ENCODE data around the gene RIBC1.

DNA sequence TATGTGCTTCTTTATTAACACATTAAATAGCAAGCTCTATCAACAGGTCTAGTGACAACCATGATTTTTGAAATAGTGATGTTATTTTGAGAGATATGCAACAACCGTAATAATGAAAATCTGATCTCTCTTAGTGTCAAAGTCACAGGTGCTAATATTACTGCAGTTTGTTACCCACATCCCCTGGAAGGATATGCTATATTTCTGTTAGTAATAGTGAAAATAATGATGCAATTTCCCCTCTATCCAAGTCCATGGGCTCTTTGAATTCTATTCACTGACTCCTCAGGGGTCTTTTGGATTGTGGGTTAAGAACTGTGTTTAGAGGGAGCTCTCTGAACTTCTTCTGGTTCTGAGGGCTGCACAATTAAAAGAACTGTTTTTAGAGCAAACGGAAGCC, 14.5 kb downstream of the RIBC1 start:
- TF ChIP-seq, protein P1, sequence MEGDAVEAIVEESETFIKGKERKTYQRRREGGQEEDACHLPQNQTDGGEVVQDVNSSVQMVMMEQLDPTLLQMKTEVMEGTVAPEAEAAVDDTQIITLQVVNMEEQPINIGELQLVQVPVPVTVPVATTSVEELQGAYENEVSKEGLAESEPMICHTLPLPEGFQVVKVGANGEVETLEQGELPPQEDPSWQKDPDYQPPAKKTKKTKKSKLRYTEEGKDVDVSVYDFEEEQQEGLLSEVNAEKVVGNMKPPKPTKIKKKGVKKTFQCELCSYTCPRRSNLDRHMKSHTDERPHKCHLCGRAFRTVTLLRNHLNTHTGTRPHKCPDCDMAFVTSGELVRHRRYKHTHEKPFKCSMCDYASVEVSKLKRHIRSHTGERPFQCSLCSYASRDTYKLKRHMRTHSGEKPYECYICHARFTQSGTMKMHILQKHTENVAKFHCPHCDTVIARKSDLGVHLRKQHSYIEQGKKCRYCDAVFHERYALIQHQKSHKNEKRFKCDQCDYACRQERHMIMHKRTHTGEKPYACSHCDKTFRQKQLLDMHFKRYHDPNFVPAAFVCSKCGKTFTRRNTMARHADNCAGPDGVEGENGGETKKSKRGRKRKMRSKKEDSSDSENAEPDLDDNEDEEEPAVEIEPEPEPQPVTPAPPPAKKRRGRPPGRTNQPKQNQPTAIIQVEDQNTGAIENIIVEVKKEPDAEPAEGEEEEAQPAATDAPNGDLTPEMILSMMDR (IDR thresholded peaks at IDR 0.05): no peak
- no peak for TF ChIP-seq POLR2A (IDR thresholded peaks at IDR 0.05)

All from esophagus squamous epithelium (tissue), 4 donors.